WTC11 (cell line): ENCODE data around the gene ADAMTS19.

ENCODE experiments used
- ATF1 ChIP-seq: sonication (generic); formaldehyde crosslinking; IDR thresholded peaks from 2 replicates; pipeline ENCODE4 v1.8.1; 2023; ENCODE audit warnings: mild to moderate bottlenecking, moderate library complexity, missing genetic modification reagents
- ATF3 ChIP-seq: sonication (generic); formaldehyde crosslinking; conservative IDR thresholded peaks from 2 replicates; pipeline ENCODE4 v1.8.1; 2022; ENCODE audit warnings: mild to moderate bottlenecking, missing genetic modification reagents
- CBFB ChIP-seq: sonication (generic); formaldehyde crosslinking; IDR thresholded peaks from 2 replicates; pipeline ENCODE4 v1.8.1; 2022; ENCODE audit warnings: mild to moderate bottlenecking, low read depth, missing genetic modification reagents
- CREM ChIP-seq: sonication (generic); formaldehyde crosslinking; IDR thresholded peaks from 2 replicates; pipeline ENCODE4 v1.8.1; 2022; ENCODE audit warnings: mild to moderate bottlenecking, missing genetic modification reagents, moderate library complexity
- CTCF ChIP-seq: fragments of 200-600 bp; IDR thresholded peaks from 2 replicates; pipeline ENCODE4 v1.8.0; 2022; ENCODE audit warnings: antibody characterized with exemption
- E2F4 ChIP-seq: sonication (generic); formaldehyde crosslinking; IDR thresholded peaks from 2 replicates; pipeline ENCODE4 v1.8.1; 2022; ENCODE audit warnings: low read depth, mild to moderate bottlenecking, moderate library complexity, missing genetic modification reagents, borderline replicate concordance
- MLX ChIP-seq: sonication (generic); formaldehyde crosslinking; IDR thresholded peaks from 2 replicates; pipeline ENCODE4 v1.8.1; 2023; ENCODE audit warnings: mild to moderate bottlenecking, missing genetic modification reagents, moderate library complexity
- ZNF317 ChIP-seq: sonication (generic); formaldehyde crosslinking; IDR thresholded peaks from 2 replicates; pipeline ENCODE4 v1.8.1; 2023; ENCODE audit warnings: low read depth, mild to moderate bottlenecking, moderate library complexity, missing genetic modification reagents, borderline replicate concordance
- ZSCAN18 ChIP-seq: fragments of 250-450 bp; sonication (Bioruptor Pico); IDR thresholded peaks from 2 replicates; pipeline ENCODE4 v2.1.2; 2022; ENCODE audit warnings: mild to moderate bottlenecking, moderate library complexity
- TF ChIP-seq, protein P1 (sequence below): sonication (generic); formaldehyde crosslinking; IDR thresholded peaks from 2 replicates; pipeline ENCODE4 v1.8.1; 2022; ENCODE audit warnings: low read depth, missing genetic modification reagents, borderline replicate concordance
- TF ChIP-seq, protein P2 (sequence below): sonication (generic); formaldehyde crosslinking; conservative IDR thresholded peaks from 2 replicates; pipeline ENCODE4 v1.8.1; 2023; ENCODE audit warnings: mild to moderate bottlenecking, low read depth, missing genetic modification reagents, moderate library complexity
- TF ChIP-seq, protein P3 (sequence below): sonication (generic); formaldehyde crosslinking; IDR thresholded peaks from 2 replicates; pipeline ENCODE4 v1.8.0; 2022; ENCODE audit warnings: mild to moderate bottlenecking, missing genetic modification reagents

DNA sequence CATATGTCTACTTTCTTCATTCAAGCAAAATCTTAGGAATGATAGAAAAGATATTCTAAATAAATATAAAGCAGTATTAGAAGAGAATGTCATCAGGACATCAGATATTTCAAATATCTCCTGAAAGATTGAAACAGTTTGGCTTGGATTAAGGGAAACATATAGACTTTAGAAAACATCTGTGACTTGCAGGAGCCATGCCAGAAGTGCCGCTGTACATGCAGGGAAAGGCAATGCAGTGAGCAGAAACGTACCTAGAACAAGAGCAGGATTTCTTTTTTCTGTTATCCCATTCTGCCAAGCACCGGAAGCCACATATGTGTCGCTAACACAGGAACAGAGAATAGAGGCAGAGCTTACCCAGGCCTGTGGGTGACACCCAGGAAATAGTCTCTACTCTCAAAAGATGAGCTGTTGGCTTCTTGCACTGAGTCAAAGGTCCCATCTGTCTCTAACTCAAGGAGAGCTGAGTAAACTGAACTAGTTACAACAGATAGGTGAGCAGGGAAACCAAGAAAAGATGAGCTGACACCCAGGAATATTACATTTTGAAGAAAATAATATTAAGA is 5.8 kb downstream of the ADAMTS19 start:
- TF ChIP-seq E2F4 (no peak), ATF1 (no peak), ATF3 (CRISPR knock-in tag) (no peak), CTCF (no peak), ZNF317 (no peak), ZSCAN18 (CRISPR knock-in tag) (no peak), CBFB (CRISPR knock-in tag) (no peak), CREM (CRISPR knock-in tag) (no peak), MLX (CRISPR knock-in tag) (no peak)
- TF ChIP-seq, protein P1, sequence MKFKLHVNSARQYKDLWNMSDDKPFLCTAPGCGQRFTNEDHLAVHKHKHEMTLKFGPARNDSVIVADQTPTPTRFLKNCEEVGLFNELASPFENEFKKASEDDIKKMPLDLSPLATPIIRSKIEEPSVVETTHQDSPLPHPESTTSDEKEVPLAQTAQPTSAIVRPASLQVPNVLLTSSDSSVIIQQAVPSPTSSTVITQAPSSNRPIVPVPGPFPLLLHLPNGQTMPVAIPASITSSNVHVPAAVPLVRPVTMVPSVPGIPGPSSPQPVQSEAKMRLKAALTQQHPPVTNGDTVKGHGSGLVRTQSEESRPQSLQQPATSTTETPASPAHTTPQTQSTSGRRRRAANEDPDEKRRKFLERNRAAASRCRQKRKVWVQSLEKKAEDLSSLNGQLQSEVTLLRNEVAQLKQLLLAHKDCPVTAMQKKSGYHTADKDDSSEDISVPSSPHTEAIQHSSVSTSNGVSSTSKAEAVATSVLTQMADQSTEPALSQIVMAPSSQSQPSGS, result no peak
- TF ChIP-seq, protein P2, sequence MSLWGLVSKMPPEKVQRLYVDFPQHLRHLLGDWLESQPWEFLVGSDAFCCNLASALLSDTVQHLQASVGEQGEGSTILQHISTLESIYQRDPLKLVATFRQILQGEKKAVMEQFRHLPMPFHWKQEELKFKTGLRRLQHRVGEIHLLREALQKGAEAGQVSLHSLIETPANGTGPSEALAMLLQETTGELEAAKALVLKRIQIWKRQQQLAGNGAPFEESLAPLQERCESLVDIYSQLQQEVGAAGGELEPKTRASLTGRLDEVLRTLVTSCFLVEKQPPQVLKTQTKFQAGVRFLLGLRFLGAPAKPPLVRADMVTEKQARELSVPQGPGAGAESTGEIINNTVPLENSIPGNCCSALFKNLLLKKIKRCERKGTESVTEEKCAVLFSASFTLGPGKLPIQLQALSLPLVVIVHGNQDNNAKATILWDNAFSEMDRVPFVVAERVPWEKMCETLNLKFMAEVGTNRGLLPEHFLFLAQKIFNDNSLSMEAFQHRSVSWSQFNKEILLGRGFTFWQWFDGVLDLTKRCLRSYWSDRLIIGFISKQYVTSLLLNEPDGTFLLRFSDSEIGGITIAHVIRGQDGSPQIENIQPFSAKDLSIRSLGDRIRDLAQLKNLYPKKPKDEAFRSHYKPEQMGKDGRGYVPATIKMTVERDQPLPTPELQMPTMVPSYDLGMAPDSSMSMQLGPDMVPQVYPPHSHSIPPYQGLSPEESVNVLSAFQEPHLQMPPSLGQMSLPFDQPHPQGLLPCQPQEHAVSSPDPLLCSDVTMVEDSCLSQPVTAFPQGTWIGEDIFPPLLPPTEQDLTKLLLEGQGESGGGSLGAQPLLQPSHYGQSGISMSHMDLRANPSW (CRISPR knock-in tag), result no peak
- TF ChIP-seq, protein P3, sequence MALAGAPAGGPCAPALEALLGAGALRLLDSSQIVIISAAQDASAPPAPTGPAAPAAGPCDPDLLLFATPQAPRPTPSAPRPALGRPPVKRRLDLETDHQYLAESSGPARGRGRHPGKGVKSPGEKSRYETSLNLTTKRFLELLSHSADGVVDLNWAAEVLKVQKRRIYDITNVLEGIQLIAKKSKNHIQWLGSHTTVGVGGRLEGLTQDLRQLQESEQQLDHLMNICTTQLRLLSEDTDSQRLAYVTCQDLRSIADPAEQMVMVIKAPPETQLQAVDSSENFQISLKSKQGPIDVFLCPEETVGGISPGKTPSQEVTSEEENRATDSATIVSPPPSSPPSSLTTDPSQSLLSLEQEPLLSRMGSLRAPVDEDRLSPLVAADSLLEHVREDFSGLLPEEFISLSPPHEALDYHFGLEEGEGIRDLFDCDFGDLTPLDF (CRISPR knock-in tag), result no peak
